NCI-H1436 treated with DMSO at 0.1 percent for 48 hours (cell line): Measurements from ENCODE around the gene RILPL2.
"Not testable (repeated sequence)": the region's sequence is repeated elsewhere in the genome, so short reads cannot be mapped to it uniquely, and the experiment has no call there.

Experiments used
- DNase-seq: peaks from one replicate; lab custom pipeline; 2025; lab: John Stamatoyannopoulos, UW

RILPL2 gene

DNA sequence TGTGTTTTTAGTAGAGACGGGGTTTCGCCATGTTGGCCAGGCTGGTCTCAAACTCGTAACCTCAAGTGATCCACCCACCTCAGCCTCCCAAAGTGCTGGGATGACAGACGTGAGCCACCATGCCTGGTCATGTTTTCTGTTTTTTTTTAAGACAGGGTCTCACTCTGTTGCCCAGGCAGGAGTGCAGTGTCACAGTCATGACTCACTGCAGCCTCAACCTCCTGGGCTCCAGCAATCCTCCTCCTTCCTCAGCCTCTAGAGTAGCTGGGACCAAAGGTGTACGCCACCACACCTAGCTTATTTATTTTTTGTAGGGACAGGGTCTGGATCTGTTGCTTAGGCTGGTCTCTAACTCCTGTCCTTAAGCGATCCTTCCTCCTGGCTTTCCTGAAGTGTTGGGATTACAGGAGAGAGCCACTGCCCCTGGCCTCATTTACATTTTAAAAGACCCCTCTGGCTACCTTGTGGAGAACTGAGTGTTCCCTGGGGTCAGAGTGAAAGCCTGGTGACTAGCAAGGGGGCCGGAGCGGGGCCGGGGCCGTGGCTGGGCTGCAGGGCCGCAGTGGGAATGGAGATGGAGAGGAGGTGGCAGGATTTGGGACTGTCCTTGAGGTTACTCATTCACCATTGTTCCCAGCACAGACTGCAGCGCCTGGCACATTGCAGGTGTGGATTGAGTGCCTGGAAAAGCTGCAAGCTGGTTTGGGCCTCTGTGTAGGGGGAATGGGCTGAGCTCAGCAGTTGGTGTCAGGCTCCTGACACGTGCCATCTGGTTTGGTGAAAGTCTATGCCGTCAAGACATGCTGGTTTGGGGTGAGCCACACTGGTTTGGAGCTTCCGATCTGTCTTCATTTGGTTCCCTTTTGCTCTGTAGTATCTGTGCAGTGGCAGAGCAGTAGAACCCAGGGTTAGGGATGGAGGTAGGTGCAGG lies 34.5 kb downstream of the RILPL2 start:
- DNase-seq: no peak

- DNase-seq: no peak
These were observed 37.2 kb downstream of the RILPL2 start for GRCh38 chr12:123399255-123399617.

DNA sequence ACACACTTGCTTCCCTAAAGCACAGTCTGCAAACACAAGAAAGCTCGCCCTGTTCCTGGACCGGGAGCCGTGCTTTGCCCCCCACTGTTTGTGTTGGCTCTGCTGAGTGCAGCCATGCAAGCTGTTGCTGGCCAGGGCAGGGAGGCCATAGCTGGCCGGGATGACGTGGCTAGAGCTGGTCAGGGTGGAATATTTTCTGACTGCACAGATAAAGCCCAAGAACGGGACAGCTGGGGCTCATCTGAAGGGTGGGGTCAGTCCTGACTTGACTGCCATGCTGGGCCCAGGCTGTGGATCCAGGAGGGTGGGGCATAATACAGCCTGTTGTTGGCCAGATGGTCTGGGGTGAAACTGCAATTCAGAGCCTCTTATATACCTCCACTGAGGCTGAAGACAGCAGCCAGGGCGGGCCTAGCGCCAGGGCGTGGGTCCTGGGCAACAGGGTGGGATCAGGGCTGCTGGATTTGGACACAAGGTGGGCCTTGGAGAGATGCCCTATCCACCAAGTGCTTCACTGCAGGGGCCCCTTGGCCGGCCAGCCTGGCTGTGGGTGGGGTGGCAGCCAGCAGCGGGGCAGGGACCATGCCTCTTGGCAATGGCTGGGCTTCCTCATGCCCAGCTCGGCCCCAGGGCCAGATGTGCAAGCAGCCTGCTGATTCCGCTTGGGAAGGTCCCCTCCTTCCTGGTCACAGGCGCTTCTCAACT lies 37.8 kb downstream of the RILPL2 start:
- no peak for DNase-seq

GRCh38 chr12:123398177-123398549 lies 38.3 kb downstream of the RILPL2 start:
- DNase-seq: no peak

GRCh38 chr12:123397400-123397799 lies 39.1 kb downstream of the RILPL2 start:
- DNase-seq: no peak

- DNase-seq: no peak
These were observed 39.5 kb downstream of the RILPL2 start for GRCh38 chr12:123396954-123397353.

- DNase-seq: no peak
These were observed 39.9 kb downstream of the RILPL2 start for GRCh38 chr12:123396543-123396942.

DNA sequence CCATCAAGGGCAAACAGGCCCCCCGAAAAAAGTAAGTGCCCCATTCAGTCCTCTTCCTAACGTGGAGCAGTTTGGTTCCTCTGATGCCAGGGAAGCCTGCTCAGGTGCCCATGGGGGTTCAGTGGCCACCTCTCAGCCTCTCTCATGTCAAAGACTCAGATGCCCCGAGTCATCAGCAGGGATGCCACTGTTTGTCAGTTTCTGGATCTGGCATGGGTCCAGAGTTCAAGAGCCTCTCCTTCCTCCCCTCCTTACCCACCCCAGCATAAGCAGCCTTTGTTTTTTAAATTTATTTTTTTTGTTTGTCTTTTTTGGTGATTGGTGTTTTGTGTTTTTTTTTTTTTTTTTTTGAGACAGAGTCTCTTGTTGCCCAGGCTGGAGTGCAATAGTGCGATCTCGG lies 41.2 kb downstream of the RILPL2 start:
- DNase-seq: no peak

DNA sequence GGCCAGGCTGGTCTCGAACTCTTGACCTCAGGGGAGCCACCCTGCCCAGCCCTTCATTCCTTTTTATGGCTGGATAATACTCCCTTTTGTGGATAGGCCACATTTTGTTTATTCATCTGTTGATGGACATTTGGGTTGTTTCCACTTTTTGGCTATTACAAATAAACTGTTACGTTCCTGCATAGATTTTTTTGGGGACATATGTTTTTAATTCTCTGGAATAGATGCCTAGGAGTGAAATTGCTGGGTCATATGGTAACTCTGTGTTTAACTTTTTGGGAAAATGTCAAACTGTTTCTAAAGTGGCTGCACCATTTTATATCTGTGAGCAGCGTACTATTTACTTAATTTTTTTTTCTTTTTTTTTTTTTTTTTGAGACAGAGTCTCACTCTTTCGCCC lies 42.7 kb downstream of the RILPL2 start:
- no peak for DNase-seq

DNA sequence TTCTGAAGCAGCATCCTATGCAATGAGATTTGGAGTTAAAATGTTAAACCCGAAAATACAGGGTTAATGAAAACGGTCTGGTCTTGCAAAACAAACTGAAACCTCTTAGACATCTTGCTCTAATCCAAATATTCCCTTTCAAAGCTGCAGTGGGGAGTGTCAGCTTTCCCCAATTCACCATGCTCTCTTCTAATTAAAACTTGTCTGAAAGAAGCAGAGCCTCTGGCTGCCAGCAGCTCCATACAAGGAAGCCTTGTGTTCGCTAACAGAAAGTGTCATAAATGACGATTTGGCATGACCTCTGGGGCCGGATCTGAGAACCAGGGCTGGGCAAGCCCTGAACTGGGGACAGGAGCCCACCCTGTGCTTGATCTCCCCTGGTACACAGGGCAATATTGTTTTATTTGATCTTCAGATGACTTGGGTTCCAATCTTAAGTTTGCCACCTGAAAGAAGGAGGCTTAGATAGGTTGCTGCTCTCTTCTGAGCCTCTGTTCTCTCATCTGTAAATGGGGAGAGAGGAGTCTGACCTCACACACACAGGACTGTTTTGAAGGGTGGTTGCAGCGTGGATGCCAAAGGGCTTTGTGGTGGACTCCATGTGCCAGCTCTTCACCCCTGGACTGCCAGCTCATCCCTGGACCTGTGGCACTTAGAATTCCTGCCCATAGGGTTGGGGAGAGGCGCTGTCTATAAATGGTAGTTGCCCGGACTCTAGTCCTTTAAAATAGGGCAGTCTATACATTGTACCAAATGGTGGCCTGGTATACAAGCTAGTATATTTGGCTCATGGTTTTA lies 44.7 kb downstream of the RILPL2 start:
- no peak for DNase-seq

DNA sequence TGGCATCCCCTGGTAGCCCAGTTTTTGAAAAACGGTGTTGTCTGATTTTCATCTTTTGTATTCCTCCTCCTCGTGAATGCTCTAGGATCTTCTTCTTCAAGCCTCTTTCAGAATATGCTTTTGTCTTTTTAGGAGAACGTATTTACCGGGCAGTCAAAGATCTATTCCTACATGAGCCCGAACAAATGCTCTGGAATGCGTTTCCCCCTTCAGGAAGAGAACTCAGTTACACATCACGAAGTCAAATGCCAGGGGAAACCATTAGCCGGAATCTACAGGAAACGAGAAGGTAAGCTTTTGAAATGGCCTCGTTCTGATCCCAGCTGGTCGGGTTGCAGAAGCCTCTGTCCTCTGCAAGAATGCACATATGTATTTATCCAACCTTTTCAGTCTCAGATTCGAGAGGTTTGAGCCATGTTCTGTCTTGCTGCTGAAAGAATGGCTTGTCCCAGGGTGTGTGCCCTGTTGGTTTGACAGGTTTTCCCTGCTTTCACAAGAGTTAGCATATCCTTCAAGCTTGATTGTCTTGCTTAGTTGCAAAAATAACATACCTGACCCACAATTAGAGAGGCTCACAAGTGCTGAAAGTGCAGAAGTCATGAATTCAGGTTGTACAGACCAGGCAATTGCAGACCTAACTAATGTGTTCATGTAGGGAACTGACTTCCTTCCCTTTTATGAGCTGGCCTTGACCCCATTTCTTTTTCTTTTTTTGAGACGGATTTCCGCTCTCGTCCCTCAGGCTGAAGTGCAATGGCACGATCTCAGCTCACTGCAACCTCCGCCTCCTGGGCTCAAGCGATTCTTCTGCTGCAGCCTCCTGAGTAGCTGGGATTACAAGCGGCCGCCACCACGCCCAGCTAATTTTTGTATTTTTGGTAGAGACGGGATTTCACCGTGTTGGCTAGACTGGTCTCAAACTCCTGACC lies 45.7 kb downstream of the RILPL2 start:
- no peak for DNase-seq

DNA sequence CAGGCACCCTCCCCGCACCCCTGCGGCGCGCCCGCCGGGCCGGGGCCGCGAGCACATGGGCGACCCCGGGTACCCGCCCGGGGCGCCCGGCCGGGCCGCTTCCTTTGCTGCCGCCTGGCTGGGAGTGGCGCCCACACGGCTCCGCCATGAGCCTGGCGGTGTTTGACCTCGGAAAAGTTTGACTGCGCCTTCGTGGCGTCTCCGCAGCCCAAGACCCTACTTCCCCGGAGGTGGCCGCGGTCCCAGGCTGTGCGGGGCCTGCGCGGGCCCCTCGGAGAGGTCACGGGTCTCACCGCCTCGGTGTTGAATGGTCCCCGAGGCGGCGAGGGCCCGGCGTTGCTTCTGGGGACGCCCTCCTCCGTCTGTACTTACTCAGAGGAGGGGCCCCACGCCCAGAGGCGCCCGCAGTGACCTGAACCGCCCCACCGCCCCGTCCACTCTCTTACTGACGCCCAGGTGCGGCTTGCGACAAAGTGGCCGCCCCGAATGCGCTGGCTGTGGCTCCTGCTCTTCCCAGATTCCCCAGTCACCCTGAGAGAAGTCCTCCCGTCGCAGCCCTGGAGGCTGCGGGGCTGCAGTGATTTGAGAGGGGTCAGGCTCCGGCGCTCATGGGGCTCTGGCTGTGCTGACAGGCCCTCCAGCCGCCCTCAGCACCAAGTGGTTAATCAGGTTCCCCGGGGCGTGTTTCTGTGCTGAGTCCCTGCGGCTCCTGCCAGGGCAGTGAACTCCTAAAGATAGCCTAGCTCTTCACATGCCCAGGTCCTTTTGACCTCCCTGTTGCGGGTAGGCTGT lies 46.7 kb downstream of the RILPL2 start:
- no peak for DNase-seq

GRCh38 chr12:123388951-123389559 lies 47.4 kb downstream of the RILPL2 start:
- no peak for DNase-seq

GRCh38 chr12:123388177-123388950 lies 48.1 kb downstream of the RILPL2 start:
- no peak for DNase-seq

- DNase-seq: no peak
These were observed 48.8 kb downstream of the RILPL2 start for GRCh38 chr12:123387508-123388176.

- DNase-seq: not testable (repeated sequence)
These were observed 50.9 kb downstream of the RILPL2 start for GRCh38 chr12:123385536-123385935.

DNA sequence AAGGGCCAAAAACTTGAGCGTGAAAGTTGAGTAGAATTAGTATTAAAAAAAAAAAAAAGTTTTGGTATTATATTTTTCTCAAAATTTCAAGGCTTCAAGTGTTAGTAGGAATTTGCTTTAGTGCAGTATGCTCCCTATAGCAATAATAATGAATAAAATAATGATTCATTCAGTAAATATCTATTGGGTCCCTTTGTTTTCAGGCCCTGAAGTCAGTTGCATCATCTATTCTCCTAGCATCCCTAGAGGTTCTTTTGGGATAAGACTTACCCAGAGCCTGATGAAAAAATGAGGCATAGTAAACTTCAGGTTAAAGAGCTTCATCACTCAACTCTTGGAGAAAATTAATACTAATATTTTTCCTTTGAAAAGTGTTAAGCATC lies 51.5 kb downstream of the RILPL2 start:
- DNase-seq: no peak

- no peak for DNase-seq
These were observed 52.0 kb downstream of the RILPL2 start for GRCh38 chr12:123384318-123384993.
